ENCODE results near the gene SORBS2.
"Not testable (repeated sequence)": the region's sequence is repeated elsewhere in the genome, so short reads cannot be mapped to it uniquely, and the experiment has no call there.

Gene SORBS2

GRCh38 chr4:185566425-185566824 is 245.6 kb downstream of the SORBS2 start:
- TF ChIP-seq MYC (IDR thresholded peaks at IDR 0.05; ENCODE audit: low read depth, low read length) (no peak), POLR2A (IDR thresholded peaks at IDR 0.05; ENCODE audit: extremely low read depth, insufficient read length) (no peak), MAX (IDR thresholded peaks at IDR 0.05; ENCODE audit: low read depth, low read length) (no peak), CTCF (IDR thresholded peaks at IDR 0.05; ENCODE audit: low read depth, low read length) (no peak)
- no peak overlapping the region for H3K4me3 ChIP-seq (ENCODE audit: low read depth, low read length)
- no peak for DNase-seq (ENCODE audit: low read depth)

- no peak overlapping the region for H3K4me3 ChIP-seq (ENCODE audit: low read depth, low read length)
- TF ChIP-seq CTCF (IDR thresholded peaks at IDR 0.05; ENCODE audit: low read depth, low read length) (no peak), MYC (IDR thresholded peaks at IDR 0.05; ENCODE audit: low read depth, low read length) (no peak), POLR2A (IDR thresholded peaks at IDR 0.05; ENCODE audit: extremely low read depth, insufficient read length) (no peak), MAX (IDR thresholded peaks at IDR 0.05; ENCODE audit: low read depth, low read length) (no peak)
- no peak for DNase-seq (ENCODE audit: low read depth)
Measured at GRCh38 chr4:185565696-185566095, 246.3 kb downstream of the SORBS2 start.

GRCh38 chr4:185564349-185564748 is 247.6 kb downstream of the SORBS2 start:
- no peak overlapping the region for H3K4me3 ChIP-seq (ENCODE audit: low read depth, low read length)
- TF ChIP-seq MAX (IDR thresholded peaks at IDR 0.05; ENCODE audit: low read depth, low read length) (no peak), MYC (IDR thresholded peaks at IDR 0.05; ENCODE audit: low read depth, low read length) (no peak), POLR2A (IDR thresholded peaks at IDR 0.05; ENCODE audit: extremely low read depth, insufficient read length) (no peak), CTCF (IDR thresholded peaks at IDR 0.05; ENCODE audit: low read depth, low read length) (no peak)
- DNase-seq (ENCODE audit: low read depth): no peak

- TF ChIP-seq POLR2A (IDR thresholded peaks at IDR 0.05; ENCODE audit: extremely low read depth, insufficient read length): no peak
- no peak for TF ChIP-seq CTCF (IDR thresholded peaks at IDR 0.05; ENCODE audit: low read depth, low read length)
- no peak for TF ChIP-seq MYC (IDR thresholded peaks at IDR 0.05; ENCODE audit: low read depth, low read length)
- no peak for TF ChIP-seq MAX (IDR thresholded peaks at IDR 0.05; ENCODE audit: low read depth, low read length)
- no peak overlapping the region for H3K4me3 ChIP-seq (ENCODE audit: low read depth, low read length)
- no peak for DNase-seq (ENCODE audit: low read depth)
Measured at GRCh38 chr4:185562531-185562930, 249.5 kb downstream of the SORBS2 start.

GRCh38 chr4:185560316-185560715 is 251.7 kb downstream of the SORBS2 start:
- no peak overlapping the region for H3K4me3 ChIP-seq (ENCODE audit: low read depth, low read length)
- TF ChIP-seq MAX (IDR thresholded peaks at IDR 0.05; ENCODE audit: low read depth, low read length) (no peak), CTCF (IDR thresholded peaks at IDR 0.05; ENCODE audit: low read depth, low read length) (no peak), POLR2A (IDR thresholded peaks at IDR 0.05; ENCODE audit: extremely low read depth, insufficient read length) (no peak), MYC (IDR thresholded peaks at IDR 0.05; ENCODE audit: low read depth, low read length) (no peak)
- DNase-seq (ENCODE audit: low read depth): no peak

- DNase-seq (ENCODE audit: low read depth): no peak
- H3K4me3 ChIP-seq (ENCODE audit: low read depth, low read length): no peak overlapping the region
- TF ChIP-seq MAX (IDR thresholded peaks at IDR 0.05; ENCODE audit: low read depth, low read length) (no peak), MYC (IDR thresholded peaks at IDR 0.05; ENCODE audit: low read depth, low read length) (no peak), CTCF (IDR thresholded peaks at IDR 0.05; ENCODE audit: low read depth, low read length) (no peak), POLR2A (IDR thresholded peaks at IDR 0.05; ENCODE audit: extremely low read depth, insufficient read length) (no peak)
Measured at GRCh38 chr4:185559915-185560281, 252.1 kb downstream of the SORBS2 start.

GRCh38 chr4:185559251-185559914 is 252.6 kb downstream of the SORBS2 start:
- not testable (repeated sequence) for H3K4me3 ChIP-seq (ENCODE audit: low read depth, low read length); DNase-seq (ENCODE audit: low read depth)

Data from NB4 (cell line).